ENCODE results near the gene NPDC1. TPM values are rescaled to one million over a fixed set of nuclear protein-coding genes. Genes with fewer than 3 reads are reported as not detected.
A peak's percentile ranks its signal among the peaks of the same experiment; 100 is the strongest.

NPDC1 gene
- 3.8 and 31.3 TPM in 2 replicates for total RNA-seq (ENCODE audit: low replicate concordance)

DNA sequence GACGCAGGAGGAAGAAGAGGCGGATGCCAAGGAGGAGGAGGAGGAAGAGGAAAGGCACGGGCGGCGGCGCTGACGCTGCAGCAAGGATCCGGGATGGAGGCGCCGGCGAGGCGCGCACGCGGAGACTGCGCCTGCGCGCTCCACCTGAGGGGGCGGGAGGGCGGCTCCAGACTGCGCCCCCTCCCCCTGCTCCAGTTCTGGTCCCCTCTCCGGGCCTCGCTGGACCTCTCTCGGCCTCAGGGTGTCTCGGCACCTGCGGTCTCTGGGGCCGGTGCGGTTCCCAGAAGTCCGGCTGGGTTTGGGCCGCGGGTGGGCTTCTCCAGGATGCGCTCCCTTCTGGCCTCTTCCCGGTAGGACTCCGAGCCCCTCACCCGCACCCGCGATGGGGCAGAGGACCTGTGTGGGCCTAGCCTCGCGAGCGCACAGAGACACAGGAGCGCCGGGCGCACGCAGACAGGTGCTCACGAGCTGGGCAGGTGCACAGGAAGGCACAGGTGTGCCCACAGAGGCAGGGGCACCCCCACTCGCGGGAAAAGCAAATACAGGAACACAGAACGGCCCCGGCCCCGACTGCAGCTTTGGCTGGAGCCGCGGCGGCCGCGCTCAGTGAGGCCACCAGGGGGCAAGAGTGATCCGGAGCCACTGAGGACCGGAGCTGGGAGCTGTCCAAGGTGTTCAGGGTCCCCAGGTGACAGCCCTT lies at the start of gene NPDC1:
NPDC1 (minus strand) TSS at position 90 of the 700 bp plus-strand sequence. CDS start 188 bp downstream, outside the sequence.
- Histone ChIP-seq H3K36me3 (no peaks in the 10 kb centered on the region), H2AFZ (replicated peaks) (peak within 1 kb of the TSS; percentile 95), H3K9ac (no peak within 1 kb of the TSS), H3K27me3 (peaks cover 69% of the 10 kb centered on the region), H4K20me1 (ENCODE audit: low read depth) (peaks cover 63% of the 10 kb centered on the region), H3K27ac (no peak within 1 kb of the TSS), H3K4me2 (peak within 1 kb of the TSS; percentile 96), H3K4me1 (peaks cover 6% of the 10 kb centered on the region), H3K4me3 (peak within 1 kb of the TSS; percentile 72), H3K9me3 (ENCODE audit: low read depth) (no peaks in the 10 kb centered on the region), H3K79me2 (ENCODE audit: low read depth) (no peaks in the 10 kb centered on the region), H3F3A (ENCODE audit: low read depth) (peaks cover 5% of the 10 kb centered on the region)
- peaks cover 4% of the 10 kb centered on the region for H3K4me1 Mint-ChIP-seq
- peak within 1 kb of the TSS; percentile 87 for H3K4me3 Mint-ChIP-seq
- H3K36me3 Mint-ChIP-seq, result no peaks in the 10 kb centered on the region
- no peak within 1 kb of the TSS for H3K27ac Mint-ChIP-seq
- H3K27me3 Mint-ChIP-seq (ENCODE audit: insufficient read depth, low read depth), result peaks cover 32% of the 10 kb centered on the region
- TF ChIP-seq EZH2phosphoT487 (IDR thresholded peaks at IDR 0.05), result peak; percentile 47
- peak; percentile 62 for TF ChIP-seq EZH2 (IDR thresholded peaks at IDR 0.05)
- TF ChIP-seq CTCF (IDR thresholded peaks at IDR 0.05), result peak; percentile 83
- no peaks in the 10 kb centered on the region for H3K9me3 Mint-ChIP-seq
- peak; percentile 95 for DNase-seq (ENCODE audit: low spot score)

GRCh38 chr9:137089232-137089947 lies 43.4 kb upstream of the NPDC1 start:
- peaks cover 7% of the 10 kb centered on the region for H3K36me3 Mint-ChIP-seq
- peak overlapping the region; percentile 34 for H3K27ac Mint-ChIP-seq
- Histone ChIP-seq H3F3A (ENCODE audit: low read depth) (peaks cover 18% of the 10 kb centered on the region), H3K4me3 (no peak overlapping the region), H2AFZ (replicated peaks) (no peak overlapping the region), H3K9me3 (ENCODE audit: low read depth) (no peaks in the 10 kb centered on the region), H3K9ac (no peak overlapping the region), H4K20me1 (ENCODE audit: low read depth) (no peaks in the 10 kb centered on the region), H3K4me1 (peaks cover 7% of the 10 kb centered on the region), H3K27ac (no peak overlapping the region), H3K79me2 (ENCODE audit: low read depth) (peaks cover 9% of the 10 kb centered on the region), H3K36me3 (no peaks in the 10 kb centered on the region), H3K27me3 (peaks cover 27% of the 10 kb centered on the region), H3K4me2 (no peak overlapping the region)
- TF ChIP-seq EZH2phosphoT487 (IDR thresholded peaks at IDR 0.05), result no peak
- TF ChIP-seq CTCF (IDR thresholded peaks at IDR 0.05), result no peak
- no peak for TF ChIP-seq EZH2 (IDR thresholded peaks at IDR 0.05)
- no peaks in the 10 kb centered on the region for H3K9me3 Mint-ChIP-seq
- DNase-seq (ENCODE audit: low spot score), result no peak
- peaks cover 11% of the 10 kb centered on the region for H3K27me3 Mint-ChIP-seq (ENCODE audit: insufficient read depth, low read depth)
- H3K4me1 Mint-ChIP-seq, result peaks cover 16% of the 10 kb centered on the region
- peak overlapping the region; percentile 38 for H3K4me3 Mint-ChIP-seq

- Histone ChIP-seq H3K79me2 (ENCODE audit: low read depth) (peaks cover 9% of the 10 kb centered on the region), H3K4me1 (peaks cover 14% of the 10 kb centered on the region), H3K4me3 (peak overlapping the region; percentile 75), H3K36me3 (no peaks in the 10 kb centered on the region), H3K27me3 (peaks cover 32% of the 10 kb centered on the region), H3K27ac (no peak overlapping the region), H3K9ac (no peak overlapping the region), H3K9me3 (ENCODE audit: low read depth) (no peaks in the 10 kb centered on the region), H3F3A (ENCODE audit: low read depth) (peaks cover 18% of the 10 kb centered on the region), H2AFZ (replicated peaks) (no peak overlapping the region), H4K20me1 (ENCODE audit: low read depth) (no peaks in the 10 kb centered on the region), H3K4me2 (peak overlapping the region; percentile 97)
- Mint-ChIP-seq H3K4me1 (peaks cover 25% of the 10 kb centered on the region), H3K27me3 (ENCODE audit: insufficient read depth, low read depth) (peaks cover 16% of the 10 kb centered on the region), H3K27ac (no peak overlapping the region), H3K9me3 (no peaks in the 10 kb centered on the region), H3K4me3 (peak overlapping the region; percentile 90), H3K36me3 (peaks cover 5% of the 10 kb centered on the region)
- no peak for DNase-seq (ENCODE audit: low spot score)
- TF ChIP-seq CTCF (IDR thresholded peaks at IDR 0.05) (no peak), EZH2 (IDR thresholded peaks at IDR 0.05) (no peak), EZH2phosphoT487 (IDR thresholded peaks at IDR 0.05) (no peak)
These were observed 42.1 kb upstream of the NPDC1 start for GRCh38 chr9:137088121-137088520.
